GM20000 (cell line): ENCODE measurements around the gene TSPAN33.

Experiments used
- DNase-seq: peaks from one replicate; pipeline ENCODE4 v3.0.0; 2012; ENCODE audit warnings: low spot score
- CTCF ChIP-seq: IDR thresholded peaks from 2 replicates; pipeline ENCODE4 v1.5.1; 2012; ENCODE audit warnings: mild to moderate bottlenecking, control low read depth; ENCODE audit errors: extremely low read depth, missing control alignments

TSPAN33 gene

GRCh38 chr7:129122751-129123509 is 21.6 kb upstream of the TSPAN33 start:
- peak; percentile 86 for DNase-seq
- no peak for TF ChIP-seq CTCF

- TF ChIP-seq CTCF = no peak
- no peak for DNase-seq
These were observed 21.0 kb upstream of the TSPAN33 start for GRCh38 chr7:129123510-129123857.

- DNase-seq = no peak
- TF ChIP-seq CTCF = no peak
These were observed 18.2 kb upstream of the TSPAN33 start for GRCh38 chr7:129126314-129126713.

- no peak for TF ChIP-seq CTCF
These were observed 17.4 kb upstream of the TSPAN33 start for GRCh38 chr7:129127154-129127553.

GRCh38 chr7:129127601-129128000 is 16.9 kb upstream of the TSPAN33 start:
- TF ChIP-seq CTCF = no peak

More at GRCh38 chr7:129127154-129127553, 17.4 kb upstream of the TSPAN33 start:
- DNase-seq = no peak

GRCh38 chr7:129134356-129134987 is 10.0 kb upstream of the TSPAN33 start:
- TF ChIP-seq CTCF = no peak
- DNase-seq = no peak

More at GRCh38 chr7:129127601-129128000, 16.9 kb upstream of the TSPAN33 start:
- DNase-seq = no peak

GRCh38 chr7:129136887-129137642 is 7.4 kb upstream of the TSPAN33 start:
- TF ChIP-seq CTCF = no peak
- peak; percentile 61 for DNase-seq
